ENCODE measurements around the gene TRAF7.

The TRAF7 gene

DNA sequence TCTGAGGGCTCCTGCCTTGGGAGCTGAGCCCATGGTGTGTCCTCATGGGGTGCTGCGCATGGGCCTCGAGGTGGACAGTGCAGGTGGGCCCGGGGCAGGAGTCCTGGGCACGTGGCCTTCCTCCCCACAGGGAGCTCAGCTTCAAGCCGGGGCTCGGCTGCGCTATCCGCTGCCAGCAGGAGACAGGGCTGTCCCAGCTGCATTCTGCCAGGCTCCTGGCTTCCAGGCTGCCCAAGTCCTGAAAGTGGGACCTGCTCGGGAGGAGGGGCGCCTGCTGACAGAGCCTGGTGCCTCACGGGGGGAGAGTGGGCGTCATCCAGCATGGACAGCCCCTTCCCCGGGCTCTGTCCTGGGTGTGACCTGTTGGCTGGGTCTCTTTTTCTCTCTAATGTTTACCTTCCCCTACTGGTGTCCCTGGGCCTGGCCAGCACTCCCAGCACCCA lies 7.1 kb downstream of the TRAF7 start:
- no peak for DNase-seq

DNA sequence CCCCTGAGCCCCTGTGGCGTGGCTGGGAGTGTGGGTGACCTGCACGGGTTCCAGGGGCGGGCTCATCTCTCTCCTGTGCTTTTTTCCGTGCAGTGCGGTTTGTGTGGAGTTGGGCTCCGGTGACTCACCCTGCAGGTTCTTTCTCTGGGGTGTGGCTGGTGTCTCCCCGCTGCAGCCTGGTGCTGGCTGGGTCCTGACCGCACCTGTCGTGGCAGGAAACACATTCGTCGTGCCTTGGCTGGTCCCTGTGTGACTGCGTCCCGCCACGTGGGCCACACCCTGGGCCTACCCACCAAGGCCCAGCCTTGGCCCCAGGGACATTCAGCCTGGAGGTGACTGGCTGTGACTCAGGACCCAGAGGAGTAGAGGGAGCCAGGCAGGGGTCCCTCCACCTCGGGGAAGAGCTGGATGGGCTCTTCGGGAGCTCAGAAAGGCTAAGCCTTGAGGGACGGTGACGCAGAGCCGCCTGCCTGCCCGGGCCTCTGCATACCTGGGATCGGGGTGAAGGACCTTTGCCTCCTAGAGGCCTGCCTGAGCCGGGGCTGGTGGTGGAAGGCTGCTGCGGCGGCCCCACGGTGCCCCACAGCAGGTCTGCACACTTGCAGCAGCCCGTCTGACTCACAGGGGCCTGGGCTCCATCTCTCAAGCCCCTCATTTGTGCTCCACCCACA lies 7.8 kb downstream of the TRAF7 start:
- peak in 12 of 56 donors; percentile 6 to 59 (median 18) for DNase-seq

DNA sequence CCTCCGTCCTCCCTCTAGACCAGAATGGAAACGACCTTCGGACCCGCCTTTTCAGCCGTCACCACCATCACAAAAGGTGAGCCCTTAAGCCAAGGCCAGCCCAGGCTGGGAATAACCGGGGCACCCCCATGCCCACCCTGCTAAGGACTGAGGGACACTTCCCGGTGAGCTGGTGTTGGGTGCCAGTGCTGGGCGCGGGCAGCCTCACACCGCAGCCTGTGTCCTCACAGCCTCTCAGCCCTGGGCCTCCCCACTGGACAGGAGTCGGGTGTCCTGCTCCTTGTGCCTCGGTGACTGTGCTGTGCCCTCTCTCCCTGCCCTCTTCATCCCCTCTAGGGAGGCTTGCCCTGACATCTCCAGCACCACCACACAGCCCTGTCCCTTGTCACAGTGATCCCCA lies 10.3 kb downstream of the TRAF7 start:
- DNase-seq = no peak

DNA sequence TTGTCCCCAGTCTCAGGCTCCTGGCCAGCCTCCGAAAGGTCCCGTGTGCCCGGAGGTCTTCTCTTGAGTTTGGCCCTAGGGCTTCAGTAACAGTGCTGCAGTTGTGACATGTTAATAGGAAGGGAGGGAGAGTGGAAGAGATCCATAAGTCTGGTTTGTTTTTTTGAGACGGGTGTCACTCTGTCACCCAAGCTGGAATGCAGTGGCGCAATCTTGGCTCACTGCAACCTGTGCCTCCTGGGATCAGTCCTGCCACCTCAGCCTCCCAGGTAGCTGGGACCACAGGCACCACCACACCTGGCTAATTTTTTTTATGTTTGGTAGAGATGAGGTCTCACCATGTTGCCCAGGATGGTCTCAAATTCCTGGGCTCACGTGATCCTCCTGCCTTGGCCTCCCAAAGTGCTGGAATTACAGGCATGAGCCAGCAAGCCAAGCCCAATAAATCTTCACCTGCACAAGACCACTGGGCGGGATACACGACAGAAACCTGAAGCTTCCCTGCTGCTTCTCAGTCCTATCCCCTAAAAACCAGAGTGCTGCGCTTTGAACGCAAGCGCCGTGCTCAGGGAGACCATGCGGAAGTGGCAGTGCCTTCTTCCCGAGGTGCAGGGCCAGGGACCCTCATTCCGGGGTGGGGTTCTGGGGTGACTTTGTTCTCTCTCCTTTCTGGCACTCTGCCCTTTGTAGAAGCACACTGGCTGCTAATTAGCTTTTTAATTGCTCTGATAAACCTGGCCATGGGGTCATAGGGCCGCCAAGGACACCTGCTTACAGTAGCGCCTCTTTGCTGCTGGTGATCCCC lies 10.9 kb downstream of the TRAF7 start:
- DNase-seq = no peak

DNA sequence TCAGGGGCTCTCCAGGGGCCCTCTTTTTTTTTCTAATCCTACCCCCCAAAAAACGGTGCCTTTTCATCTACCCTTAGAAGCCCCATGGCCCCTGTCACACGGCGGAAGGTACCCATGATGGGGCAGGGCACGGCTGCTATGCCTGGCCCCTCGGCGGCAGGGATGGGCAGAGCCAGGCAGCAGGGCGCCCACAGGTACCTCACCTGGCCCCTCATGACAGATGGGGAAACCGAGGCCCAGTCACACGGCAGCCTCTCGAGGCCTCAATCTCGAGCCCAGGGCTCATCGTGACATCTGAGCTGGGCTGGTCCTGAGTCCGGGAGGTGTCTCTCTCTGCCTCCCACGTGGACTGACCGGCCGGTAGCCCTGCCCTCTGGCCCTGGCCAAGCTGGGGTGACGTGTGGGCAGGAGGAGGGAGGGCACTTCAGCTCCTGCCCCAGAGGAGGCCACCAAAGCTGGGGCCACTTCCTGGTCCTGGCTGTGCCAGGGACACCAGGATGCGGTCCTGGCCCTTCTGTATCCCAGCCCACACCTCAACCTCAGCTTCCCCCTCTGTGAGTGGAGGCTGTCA lies 11.6 kb downstream of the TRAF7 start:
- DNase-seq = no peak

DNA sequence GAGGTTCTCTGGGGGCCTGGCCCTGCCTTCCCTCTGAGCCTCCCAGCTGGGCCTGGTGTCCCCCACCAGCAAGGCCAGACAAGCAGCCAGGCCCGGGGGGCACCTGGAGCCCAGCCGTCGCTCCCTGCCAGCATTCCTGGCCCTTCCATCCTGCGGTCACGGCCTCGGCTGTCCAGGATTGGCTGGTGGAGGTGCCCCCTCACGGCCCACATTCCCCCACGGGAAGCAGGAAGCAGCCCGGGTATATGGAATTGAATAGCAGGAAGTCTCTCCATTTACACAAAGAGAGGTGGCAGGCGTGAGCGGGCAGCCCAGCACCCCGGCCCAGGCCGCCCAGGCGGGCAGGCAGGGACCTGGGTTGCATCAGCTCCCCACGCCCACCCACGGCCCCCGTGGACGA lies 14.5 kb downstream of the TRAF7 start:
- no peak for DNase-seq

DNA sequence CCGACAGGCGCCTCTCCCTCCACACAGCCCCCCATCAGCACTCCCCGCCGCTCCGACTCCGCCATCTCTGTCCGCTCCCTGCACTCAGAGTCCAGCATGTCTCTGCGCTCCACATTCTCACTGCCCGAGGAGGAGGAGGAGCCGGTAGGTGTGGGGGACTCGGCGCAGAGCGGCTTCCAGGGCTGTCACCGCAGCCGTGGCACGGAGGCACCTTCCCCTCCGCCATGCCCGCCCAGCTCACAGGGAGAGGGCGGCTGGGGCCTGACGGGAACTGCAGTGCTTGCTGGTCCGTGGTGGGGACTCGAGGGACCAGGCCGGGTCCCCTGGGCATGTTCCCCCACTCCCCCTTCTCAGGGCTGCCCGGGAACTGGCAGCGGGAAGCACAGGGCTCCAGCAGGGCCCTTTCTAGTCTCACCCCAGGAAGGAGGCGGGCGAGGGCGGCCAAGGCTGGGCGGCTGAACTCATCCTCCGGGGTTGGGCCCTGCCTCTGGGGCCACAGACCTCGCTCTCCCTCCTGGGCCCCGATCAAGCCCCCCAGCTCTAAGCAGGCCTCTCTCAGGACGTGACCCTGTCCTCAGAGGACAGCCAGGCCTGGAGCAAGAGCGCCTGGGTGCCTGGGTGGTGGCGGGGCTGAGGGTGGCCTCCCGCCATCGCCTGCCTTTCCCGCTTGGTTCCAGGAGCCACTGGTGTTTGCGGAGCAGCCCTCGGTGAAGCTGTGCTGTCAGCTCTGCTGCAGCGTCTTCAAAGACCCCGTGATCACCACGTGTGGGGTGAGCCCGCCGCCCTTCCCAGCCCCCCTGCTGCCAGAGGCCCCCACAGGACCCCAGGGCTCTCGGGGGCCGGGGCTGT lies 15.2 kb downstream of the TRAF7 start:
- DNase-seq = no peak

DNA sequence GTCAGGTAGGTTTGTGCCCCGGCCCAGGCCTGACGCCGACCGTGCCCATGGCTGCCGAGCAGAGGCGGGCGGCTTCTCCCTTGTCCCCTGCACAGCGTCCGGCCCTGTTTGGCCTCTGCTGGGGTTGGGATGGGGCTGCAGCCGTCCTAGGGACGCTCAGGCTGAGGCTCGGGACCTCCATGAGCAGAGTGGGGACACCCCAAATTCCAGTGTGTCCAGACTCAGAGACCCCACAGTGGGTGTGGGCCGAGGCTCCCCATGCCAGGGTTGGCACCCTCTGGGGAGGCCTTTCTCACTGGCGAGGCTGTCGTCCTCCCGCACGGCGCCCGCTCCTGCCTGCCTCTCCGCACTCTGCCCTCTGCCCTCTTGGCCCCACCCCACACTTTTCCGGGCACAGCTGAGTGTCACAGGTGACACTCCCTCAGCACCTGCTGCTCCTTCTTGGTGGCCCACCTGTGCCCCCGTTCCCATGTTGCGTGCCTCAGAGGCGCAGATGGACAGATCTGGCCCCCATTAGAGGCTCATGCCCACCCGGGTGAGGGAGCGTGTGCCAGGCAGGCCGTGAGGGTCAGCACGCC lies 16.1 kb downstream of the TRAF7 start:
- no peak for DNase-seq

DNA sequence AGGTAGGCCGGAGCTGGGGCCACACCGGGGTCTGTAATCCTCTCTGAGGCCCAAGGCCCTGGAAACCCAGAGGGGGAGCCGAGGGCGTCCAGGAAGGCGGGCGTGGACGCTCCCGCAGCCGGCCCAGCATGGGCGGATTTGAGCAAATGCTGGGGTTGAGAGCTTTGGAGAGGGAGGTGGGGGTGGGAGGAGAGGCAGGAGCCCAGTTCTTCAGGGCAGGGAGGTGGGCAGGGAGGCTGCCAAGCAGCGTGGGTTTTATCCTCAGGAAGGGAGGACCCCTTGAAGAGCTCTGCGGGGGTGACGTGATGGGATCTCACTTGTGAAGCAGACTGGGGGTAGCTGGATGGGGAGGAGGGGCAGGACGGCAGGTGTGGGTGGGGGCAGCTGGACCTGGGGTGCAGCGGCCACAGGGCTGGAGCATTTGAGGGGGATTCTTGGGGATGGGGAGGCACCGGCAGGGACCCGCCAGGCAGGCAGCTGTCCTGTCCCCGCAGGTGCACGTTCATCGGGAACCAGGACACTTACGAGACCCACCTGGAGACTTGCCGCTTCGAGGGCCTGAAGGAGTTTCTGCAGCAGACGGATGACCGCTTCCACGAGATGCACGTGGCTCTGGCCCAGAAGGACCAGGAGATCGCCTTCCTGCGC lies 17.2 kb downstream of the TRAF7 start:
- DNase-seq = no peak

DNA sequence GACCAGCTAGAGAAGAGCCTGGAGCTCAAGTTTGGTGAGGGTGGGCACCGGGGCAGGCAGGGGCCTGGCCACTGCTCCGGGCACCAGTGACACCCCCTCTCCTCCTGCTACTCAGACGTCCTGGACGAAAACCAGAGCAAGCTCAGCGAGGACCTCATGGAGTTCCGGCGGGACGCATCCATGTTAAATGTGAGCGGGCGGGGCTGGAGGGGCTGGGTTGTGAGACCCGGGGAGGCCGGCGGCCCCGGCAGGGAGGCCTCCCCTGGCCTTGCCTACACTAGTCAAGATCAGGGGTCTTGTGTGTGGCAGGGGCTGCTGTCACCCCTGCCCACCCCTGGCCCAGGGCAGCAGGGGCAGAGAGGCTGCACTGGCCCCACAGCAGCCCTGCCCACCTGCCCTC lies 17.8 kb downstream of the TRAF7 start:
- no peak for DNase-seq

DNA sequence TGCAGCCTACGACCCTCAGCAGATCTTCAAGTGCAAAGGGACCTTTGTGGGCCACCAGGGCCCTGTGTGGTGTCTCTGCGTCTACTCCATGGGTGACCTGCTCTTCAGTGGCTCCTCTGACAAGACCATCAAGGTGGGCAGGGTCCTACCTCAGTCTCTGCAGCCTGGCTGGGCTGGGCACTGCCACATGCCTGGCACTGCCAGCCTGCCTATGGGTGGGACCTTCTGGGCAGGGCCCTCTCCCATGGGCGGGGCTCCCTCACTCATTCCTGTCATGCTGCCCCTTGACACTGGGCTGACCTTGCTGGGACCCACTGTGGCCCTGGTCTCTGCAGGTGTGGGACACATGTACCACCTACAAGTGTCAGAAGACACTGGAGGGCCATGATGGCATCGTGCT lies 18.3 kb downstream of the TRAF7 start:
- no peak for DNase-seq

DNA sequence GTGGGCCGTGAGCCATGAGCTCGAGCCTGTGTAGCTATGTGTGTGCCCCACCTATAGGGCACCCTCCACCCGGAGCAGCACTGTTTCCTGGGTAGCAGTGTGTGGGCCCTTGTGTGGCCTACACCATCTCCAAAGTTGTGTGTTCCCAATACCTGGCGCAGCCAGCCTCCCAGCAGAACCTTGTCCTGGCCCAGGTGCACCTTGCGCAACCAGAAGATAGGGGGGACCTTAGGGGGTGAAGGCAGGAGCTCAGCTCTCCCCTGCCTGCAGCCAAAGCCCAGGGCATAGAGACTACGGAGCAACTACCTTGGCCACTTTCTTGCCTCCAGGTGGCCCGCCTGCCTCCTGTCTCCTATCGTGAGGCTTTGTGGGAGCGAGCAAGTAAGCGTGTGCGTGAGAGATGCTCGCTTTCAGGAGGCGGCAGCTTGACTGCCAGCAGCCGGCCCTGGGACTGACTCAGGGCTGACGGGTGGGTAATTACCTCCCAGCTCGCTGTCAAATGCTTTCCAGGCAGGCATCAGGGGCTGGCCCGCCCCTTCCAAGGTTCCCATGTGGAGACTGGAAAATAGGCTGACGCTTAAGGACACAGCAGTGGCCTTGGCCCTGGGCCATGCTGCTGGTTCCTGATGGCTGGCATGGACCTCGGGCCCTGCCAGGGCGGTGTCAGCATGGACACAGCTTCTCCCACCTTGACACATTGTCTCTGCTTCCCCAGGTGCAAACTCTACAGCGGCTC lies 19.0 kb downstream of the TRAF7 start:
- peak in 29 of 56 donors; percentile 11 to 79 (median 32) for DNase-seq

DNA sequence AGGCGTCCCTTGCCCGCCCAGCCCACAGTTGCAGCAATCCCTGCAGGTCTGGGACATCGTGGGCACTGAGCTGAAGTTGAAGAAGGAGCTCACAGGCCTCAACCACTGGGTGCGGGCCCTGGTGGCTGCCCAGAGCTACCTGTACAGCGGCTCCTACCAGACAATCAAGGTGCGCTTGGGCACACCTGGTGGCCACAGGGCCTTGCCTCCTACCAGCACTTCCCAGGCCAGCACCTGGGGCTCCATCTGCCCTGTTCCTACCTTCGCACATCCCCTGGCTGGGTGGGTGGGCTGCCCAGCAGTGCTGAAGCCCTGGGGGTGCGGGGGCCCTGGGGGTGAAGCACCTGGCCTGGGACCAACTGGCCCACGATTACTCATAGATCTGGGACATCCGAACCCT lies 19.9 kb downstream of the TRAF7 start:
- DNase-seq = no peak

DNA sequence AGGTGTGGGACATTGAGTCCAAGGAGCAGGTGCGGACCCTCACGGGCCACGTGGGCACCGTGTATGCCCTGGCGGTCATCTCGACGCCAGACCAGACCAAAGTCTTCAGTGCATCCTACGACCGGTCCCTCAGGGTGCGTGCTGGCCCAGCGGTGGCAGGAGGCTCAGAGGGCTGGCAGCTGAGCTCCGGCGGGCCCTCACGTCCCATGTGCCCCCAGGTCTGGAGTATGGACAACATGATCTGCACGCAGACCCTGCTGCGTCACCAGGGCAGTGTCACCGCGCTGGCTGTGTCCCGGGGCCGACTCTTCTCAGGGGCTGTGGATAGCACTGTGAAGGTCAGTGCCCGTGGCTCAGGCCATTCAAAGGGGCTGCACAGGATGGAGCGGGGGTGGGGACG lies 20.5 kb downstream of the TRAF7 start:
- DNase-seq = no peak

DNA sequence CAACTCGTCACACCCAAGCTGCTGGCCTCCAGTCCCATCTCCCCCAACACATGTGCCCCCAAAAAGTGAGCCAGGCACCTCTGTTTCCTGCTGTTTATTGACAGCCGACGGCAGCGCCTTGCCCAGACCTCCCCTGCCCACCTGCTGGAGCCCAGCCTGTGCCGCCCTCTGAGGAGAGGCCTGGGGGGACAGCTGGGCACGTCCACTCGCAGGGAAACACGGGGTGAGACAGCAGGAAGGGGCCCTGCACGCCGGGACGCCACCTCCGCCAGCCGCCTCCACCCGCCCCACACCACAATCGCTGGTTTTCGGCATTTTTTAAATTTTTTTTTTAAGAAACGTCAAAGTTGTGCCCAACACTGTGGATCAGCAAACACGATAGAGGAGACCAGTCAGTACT lies 21.5 kb downstream of the TRAF7 start:
- DNase-seq = no peak

DNA sequence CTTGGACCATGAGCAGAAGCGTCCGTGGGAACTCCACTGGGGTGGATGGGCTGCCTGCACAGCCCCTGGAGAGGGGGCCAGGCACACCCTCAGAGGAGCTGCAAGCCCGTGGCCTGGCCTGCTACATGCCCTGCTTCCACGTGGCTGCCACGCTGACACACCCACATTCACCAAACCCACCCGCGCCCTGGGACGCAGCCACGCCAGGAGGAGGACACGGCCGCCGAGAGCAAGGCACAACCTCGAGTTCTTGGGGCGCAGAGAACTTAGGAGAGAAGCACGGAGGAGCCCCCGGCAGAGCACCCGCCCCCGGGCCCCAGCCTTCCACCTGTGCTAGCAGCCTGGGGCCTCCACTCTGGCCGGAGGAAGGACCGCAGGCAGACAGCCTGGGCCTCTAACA lies 22.0 kb downstream of the TRAF7 start:
- no peak for DNase-seq

DNA sequence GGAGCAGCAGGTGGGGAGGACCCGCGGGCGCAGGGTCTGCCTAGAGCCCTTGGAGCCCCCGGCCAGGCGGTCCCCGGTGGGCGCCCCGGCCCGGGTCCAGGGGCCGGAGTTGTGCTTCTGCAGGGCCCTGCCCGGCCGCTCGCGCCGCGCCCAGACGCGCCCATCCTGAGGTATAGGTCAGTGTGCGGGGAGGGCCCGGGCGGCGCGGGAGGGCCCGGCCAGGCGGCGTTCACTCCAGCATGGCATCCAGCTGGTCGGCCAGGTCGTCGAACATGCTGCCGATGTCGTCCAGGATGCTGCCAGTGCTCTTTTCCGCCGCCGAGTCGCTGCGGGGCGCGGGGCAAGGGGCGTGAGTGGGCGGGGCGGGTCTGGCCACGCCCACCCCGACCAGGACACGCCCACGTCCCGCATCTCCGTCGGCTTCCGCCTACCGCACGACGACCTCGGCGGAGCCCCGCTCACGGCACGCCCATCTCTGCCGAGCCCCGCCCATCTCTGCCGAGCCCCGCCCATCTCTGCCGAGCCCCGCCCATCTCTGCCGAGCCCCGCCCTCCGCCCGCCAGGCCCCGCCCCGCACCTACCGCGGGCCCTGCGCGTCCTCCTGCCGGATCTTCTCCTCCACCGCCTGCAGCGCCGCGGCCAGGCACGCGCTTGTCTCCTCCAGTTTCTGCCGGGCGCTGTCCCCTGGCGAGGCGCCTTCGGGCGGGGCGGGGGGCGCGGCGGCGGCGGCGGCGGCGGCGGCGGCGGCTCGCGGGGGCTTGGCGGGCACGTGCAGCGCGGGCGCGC lies 22.9 kb downstream of the TRAF7 start:
- peak in 6 of 56 donors; percentile 8 to 69 (median 28) for DNase-seq

DNA sequence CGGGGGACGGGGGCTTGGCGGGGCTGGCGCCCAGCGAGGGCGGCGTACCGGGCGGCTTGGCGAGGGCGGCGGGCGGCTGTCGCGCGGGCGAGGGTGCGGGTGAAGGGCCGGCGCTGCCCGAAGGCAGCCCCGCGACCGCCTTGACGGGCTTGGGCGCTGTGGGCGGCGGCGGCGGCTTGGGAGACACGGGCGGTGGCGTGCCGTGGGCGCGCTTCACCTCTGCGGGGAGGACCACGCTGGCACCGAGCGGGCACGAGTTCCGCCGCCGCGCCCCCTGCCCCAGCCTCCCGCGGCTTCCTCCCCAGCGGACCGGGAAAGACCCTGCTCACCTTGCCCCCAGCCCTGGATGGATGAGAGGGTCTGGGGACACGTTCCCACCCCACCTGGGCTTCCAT lies 23.5 kb downstream of the TRAF7 start:
- DNase-seq = no peak

DNA sequence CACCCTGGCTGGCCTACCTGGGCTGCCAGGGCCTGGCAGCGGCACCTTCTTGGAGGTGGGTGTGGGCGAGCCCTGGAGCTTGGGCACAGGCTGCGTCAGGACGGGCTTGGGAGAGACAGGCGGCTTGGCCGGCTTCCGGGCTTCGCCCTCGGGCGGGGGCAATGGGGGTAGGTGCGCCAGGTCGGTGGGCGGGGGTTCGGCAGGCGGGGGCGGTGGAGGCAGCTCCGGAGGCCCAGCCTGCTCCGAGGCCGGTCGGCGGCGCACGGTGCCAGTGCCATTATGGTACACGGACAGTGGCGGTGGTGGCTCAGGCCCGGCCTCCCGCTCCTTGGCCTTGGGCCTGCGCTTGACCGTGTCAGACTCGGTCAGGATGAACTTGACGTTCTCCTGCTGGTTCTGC lies 24.0 kb downstream of the TRAF7 start:
- DNase-seq = no peak
